IPS-NIHi11 (cell line): Measurements from ENCODE around the gene PMAIP1.
"Not testable (repeated sequence)": the region's sequence is repeated elsewhere in the genome, so short reads cannot be mapped to it uniquely, and the experiment has no call there.

Experiments used
- DNase-seq: peaks from one replicate; pipeline ENCODE4 v3.0.0; 2012; ENCODE audit warnings: mixed read lengths, low spot score

PMAIP1 gene

GRCh38 chr18:59899298-59900221 is at the start of gene PMAIP1:
TSS of gene PMAIP1 (plus strand) at chr18:59899996. CDS start at chr18:59900178, 182 bp downstream.
- peak; percentile 90 for DNase-seq

GRCh38 chr18:59851784-59852399 is 47.9 kb upstream of the PMAIP1 start:
- no peak for DNase-seq

GRCh38 chr18:59852548-59852947 is 47.2 kb upstream of the PMAIP1 start:
- DNase-seq: no peak

- no peak for DNase-seq
Measured at GRCh38 chr18:59853380-59853779, 46.4 kb upstream of the PMAIP1 start.

- not testable (repeated sequence) for DNase-seq
Measured at GRCh38 chr18:59853988-59854387, 45.8 kb upstream of the PMAIP1 start.

- DNase-seq: no peak
Measured at GRCh38 chr18:59861009-59861408, 38.8 kb upstream of the PMAIP1 start.

- no peak for DNase-seq
Measured at GRCh38 chr18:59861963-59862819, 37.6 kb upstream of the PMAIP1 start.

GRCh38 chr18:59865241-59865986 is 34.4 kb upstream of the PMAIP1 start:
- no peak for DNase-seq

GRCh38 chr18:59866551-59867269 is 33.1 kb upstream of the PMAIP1 start:
- no peak for DNase-seq

- peak; percentile 41 for DNase-seq
Measured at GRCh38 chr18:59867337-59868104, 32.3 kb upstream of the PMAIP1 start.

- no peak for DNase-seq
Measured at GRCh38 chr18:59870623-59871130, 29.1 kb upstream of the PMAIP1 start.

GRCh38 chr18:59871711-59872362 is 28.0 kb upstream of the PMAIP1 start:
- DNase-seq: no peak

GRCh38 chr18:59873641-59874040 is 26.2 kb upstream of the PMAIP1 start:
- DNase-seq: no peak

- no peak for DNase-seq
Measured at GRCh38 chr18:59874166-59874565, 25.6 kb upstream of the PMAIP1 start.

- DNase-seq: no peak
Measured at GRCh38 chr18:59876310-59876626, 23.5 kb upstream of the PMAIP1 start.

GRCh38 chr18:59877361-59877760 is 22.4 kb upstream of the PMAIP1 start:
- no peak for DNase-seq

- DNase-seq: no peak
Measured at GRCh38 chr18:59878644-59879043, 21.2 kb upstream of the PMAIP1 start.

GRCh38 chr18:59881728-59882656 is 17.8 kb upstream of the PMAIP1 start:
- DNase-seq: no peak
